ENCODE data around the gene STX18.

- TF ChIP-seq CTCF (IDR thresholded peaks at IDR 0.05) (no peak), POLR2A (IDR thresholded peaks at IDR 0.05) (no peak)
These were observed 712 bp downstream of the STX18 start for GRCh38 chr4:4541040-4541631.
